ENCODE results near the gene GLO1. TPM values are rescaled to one million over a fixed set of nuclear protein-coding genes. Genes with fewer than 3 reads are reported as not detected.

Gene GLO1
- total RNA-seq, 8 experiments from 2014 or later: 64.4 to 157 (median 100) TPM

GRCh38 chr6:38676236-38676973 lies 26.5 kb downstream of the GLO1 start:
- Histone ChIP-seq H3K4me3 (no peak overlapping the region), H3K4me1 (replicated peaks in 1 of 2) (no peaks in the 10 kb centered on the region), H3K27ac (no peak overlapping the region)
- in situ Hi-C loops (cut with MboI; ENCODE audit: low pct_unique_long_range_greater_than_20kb in 2 of 9, low sequenced_read_pairs in 9 of 9, unreplicated experiment in 9 of 9): no loop called here
- no peak for ATAC-seq (replicated peaks in 6 of 8)
- whole genome bisulfite sequencing, 10 experiments: 87 to 100% (median 100%) methylated on average over 1 to 2 of the region's 2 CpGs; no CpG with 5 or more reads in 1 of the 10 experiments

GRCh38 chr6:38673397-38674165 lies 29.4 kb downstream of the GLO1 start:
- no peak overlapping the region for H3K27ac ChIP-seq
- in situ Hi-C loops (cut with MboI; ENCODE audit: low pct_unique_long_range_greater_than_20kb in 2 of 9, low sequenced_read_pairs in 9 of 9, unreplicated experiment in 9 of 9): no loop called here
- ATAC-seq (replicated peaks in 6 of 8): peak in 1 of 8 experiments; percentile 26
- no peaks in the 10 kb centered on the region for H3K4me1 ChIP-seq (replicated peaks in 1 of 2)
- WGBS, 10 experiments: 29 to 85% (median 76%) methylated on average over 1 to 8 of the region's 9 CpGs
- H3K4me3 ChIP-seq: no peak overlapping the region

- Histone ChIP-seq H3K4me3 (no peak overlapping the region), H3K27ac (no peak overlapping the region), H3K4me1 (replicated peaks in 1 of 2) (no peaks in the 10 kb centered on the region)
- in situ Hi-C loops (cut with MboI; ENCODE audit: low pct_unique_long_range_greater_than_20kb in 2 of 9, low sequenced_read_pairs in 9 of 9, unreplicated experiment in 9 of 9): no loop called here
- WGBS, 10 experiments: 0 to 33% (median 0%) methylated on average over 1 to 2 of the region's 2 CpGs; no CpG with 5 or more reads in 1 of the 10 experiments
- ATAC-seq (replicated peaks in 6 of 8): peak in 5 of 8 experiments; percentile 50 to 93 (median 83)
These were observed 31.0 kb downstream of the GLO1 start for GRCh38 chr6:38671885-38672467.

GRCh38 chr6:38658418-38659167 lies 44.4 kb downstream of the GLO1 start:
- in situ Hi-C loops (cut with MboI; ENCODE audit: low pct_unique_long_range_greater_than_20kb in 2 of 9, low sequenced_read_pairs in 9 of 9, unreplicated experiment in 9 of 9): no loop called here
- Histone ChIP-seq H3K4me3 (no peak overlapping the region), H3K4me1 (replicated peaks in 1 of 2) (peaks cover 0 to 4% of the 10 kb centered on the region in 2 donors), H3K27ac (no peak overlapping the region)
- peak in 2 of 8 experiments; percentile 21 to 92 for ATAC-seq (replicated peaks in 6 of 8)
- WGBS, 10 experiments: 67 to 100% (median 89%) methylated on average over 1 to 3 of the region's 3 CpGs

- H3K4me3 ChIP-seq: no peak overlapping the region
- in situ Hi-C loops (cut with MboI; ENCODE audit: low pct_unique_long_range_greater_than_20kb in 2 of 9, low sequenced_read_pairs in 9 of 9, unreplicated experiment in 9 of 9): no loop called here
- 80 to 100% (median 100%) methylated on average over 1 of the region's 1 CpG; no CpG with 5 or more reads in 5 of the 10 experiments for WGBS, 10 experiments
- H3K4me1 ChIP-seq (replicated peaks in 1 of 2): peaks cover 0 to 4% of the 10 kb centered on the region in 2 donors
- ATAC-seq (replicated peaks in 6 of 8): no peak
- H3K27ac ChIP-seq: no peak overlapping the region
These were observed 46.0 kb downstream of the GLO1 start for GRCh38 chr6:38656896-38657295.

GRCh38 chr6:38654263-38654662 lies 48.7 kb downstream of the GLO1 start:
- in situ Hi-C loops (cut with MboI; ENCODE audit: low pct_unique_long_range_greater_than_20kb in 2 of 9, low sequenced_read_pairs in 9 of 9, unreplicated experiment in 9 of 9): no loop called here
- 80 to 100% (median 100%) methylated on average over 1 to 2 of the region's 2 CpGs; no CpG with 5 or more reads in 3 of the 10 experiments for WGBS, 10 experiments
- no peak overlapping the region for H3K27ac ChIP-seq
- no peak for ATAC-seq (replicated peaks in 6 of 8)
- H3K4me3 ChIP-seq: no peak overlapping the region
- no peaks in the 10 kb centered on the region for H3K4me1 ChIP-seq (replicated peaks in 1 of 2)

GRCh38 chr6:38651121-38651784 lies 51.7 kb downstream of the GLO1 start:
- no peak overlapping the region for H3K27ac ChIP-seq
- ATAC-seq (replicated peaks in 6 of 8): no peak

GRCh38 chr6:38650207-38650752 lies 52.7 kb downstream of the GLO1 start:
- 75 to 100% (median 94%) methylated on average over 1 to 4 of the region's 5 CpGs; no CpG with 5 or more reads in 4 of the 10 experiments for WGBS, 10 experiments
- Histone ChIP-seq H3K4me1 (replicated peaks in 1 of 2) (peaks cover 0 to 4% of the 10 kb centered on the region in 2 donors), H3K27ac (no peak overlapping the region), H3K4me3 (no peak overlapping the region)
- in situ Hi-C loops (cut with MboI; ENCODE audit: low pct_unique_long_range_greater_than_20kb in 2 of 9, low sequenced_read_pairs in 9 of 9, unreplicated experiment in 9 of 9): no loop called here
- no peak for ATAC-seq (replicated peaks in 6 of 8)

More at GRCh38 chr6:38651121-38651784, 51.7 kb downstream of the GLO1 start:
- WGBS, 10 experiments: 86 to 100% (median 97%) methylated on average over 1 to 2 of the region's 2 CpGs; no CpG with 5 or more reads in 1 of the 10 experiments
- in situ Hi-C loops (cut with MboI; ENCODE audit: low pct_unique_long_range_greater_than_20kb in 2 of 9, low sequenced_read_pairs in 9 of 9, unreplicated experiment in 9 of 9): no loop called here
- Histone ChIP-seq H3K4me3 (no peak overlapping the region), H3K4me1 (replicated peaks in 1 of 2) (peaks cover 0 to 4% of the 10 kb centered on the region in 2 donors)

- H3K4me3 ChIP-seq: no peak overlapping the region
- H3K27ac ChIP-seq: no peak overlapping the region
- 83 to 100% (median 100%) methylated on average over 1 to 2 of the region's 2 CpGs; no CpG with 5 or more reads in 4 of the 10 experiments for whole genome bisulfite sequencing, 10 experiments
- ATAC-seq (replicated peaks in 6 of 8): no peak
- H3K4me1 ChIP-seq (replicated peaks in 1 of 2): peaks cover 0 to 4% of the 10 kb centered on the region in 2 donors
- in situ Hi-C loops (cut with MboI; ENCODE audit: low pct_unique_long_range_greater_than_20kb in 2 of 9, low sequenced_read_pairs in 9 of 9, unreplicated experiment in 9 of 9): no loop called here
These were observed 53.2 kb downstream of the GLO1 start for GRCh38 chr6:38649744-38650143.

GRCh38 chr6:38648629-38649028 lies 54.3 kb downstream of the GLO1 start:
- in situ Hi-C loops (cut with MboI; ENCODE audit: low pct_unique_long_range_greater_than_20kb in 2 of 9, low sequenced_read_pairs in 9 of 9, unreplicated experiment in 9 of 9): no loop called here
- Histone ChIP-seq H3K4me1 (replicated peaks in 1 of 2) (peaks cover 0 to 4% of the 10 kb centered on the region in 2 donors), H3K4me3 (no peak overlapping the region), H3K27ac (no peak overlapping the region)
- ATAC-seq (replicated peaks in 6 of 8): no peak

- peaks cover 0 to 4% of the 10 kb centered on the region in 2 donors for H3K4me1 ChIP-seq (replicated peaks in 1 of 2)
- no peak overlapping the region for H3K4me3 ChIP-seq
- 17 to 78% (median 60%) methylated on average over 1 to 3 of the region's 3 CpGs; no CpG with 5 or more reads in 1 of the 10 experiments for WGBS, 10 experiments
- ATAC-seq (replicated peaks in 6 of 8): peak; percentile 64 to 90 (median 74)
- in situ Hi-C loops (cut with MboI; ENCODE audit: low pct_unique_long_range_greater_than_20kb in 2 of 9, low sequenced_read_pairs in 9 of 9, unreplicated experiment in 9 of 9): no loop called here
- H3K27ac ChIP-seq: no peak overlapping the region
These were observed 56.6 kb downstream of the GLO1 start for GRCh38 chr6:38646166-38646878.

Measured in motor neuron (in vitro differentiated cells).